Measurements from ENCODE around the gene KDM1A. TPM values are rescaled to one million over a fixed set of nuclear protein-coding genes. Genes with fewer than 3 reads are reported as not detected.
A peak's percentile ranks its signal among the peaks of the same experiment; 100 is the strongest.

KDM1A gene
- total RNA-seq, 1 experiment from 2014 or later: 204 TPM

DNA sequence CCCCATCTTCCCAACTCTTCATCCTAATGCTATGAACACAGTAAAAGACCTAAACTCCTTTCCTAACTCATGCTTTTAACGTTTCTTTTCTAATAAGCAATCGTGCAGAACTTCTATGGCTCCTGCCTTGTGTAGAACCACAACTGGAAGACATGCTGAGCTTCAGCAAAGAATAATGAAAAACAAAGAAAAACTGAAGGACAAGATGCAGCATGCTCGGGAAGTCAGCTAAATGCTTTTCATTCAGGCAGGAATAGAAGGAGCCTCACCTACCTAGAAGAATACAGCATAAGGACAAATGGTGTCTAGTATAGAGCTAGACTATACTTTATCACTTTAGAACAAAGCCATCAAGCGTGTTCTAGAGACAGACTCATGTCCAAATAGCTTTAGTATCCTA is 103.5 kb downstream of the KDM1A start:
- H3K9ac ChIP-seq (ENCODE audit: extremely low read depth, insufficient read length, low read length): no peak overlapping the region
- H2BK20ac ChIP-seq (ENCODE audit: low read depth, low read length, poor library complexity, severe bottlenecking): no peak overlapping the region
- DNase-seq: no peak
- no peak overlapping the region for H2AFZ ChIP-seq (ENCODE audit: low read length)
- H2BK15ac ChIP-seq (ENCODE audit: low read depth, low read length): no peak overlapping the region
- no peaks in the 10 kb centered on the region for H3K27me3 Mint-ChIP-seq (ENCODE audit: low read depth)
- H2BK5ac ChIP-seq (ENCODE audit: insufficient read length, low read length): no peak overlapping the region
- H2BK12ac ChIP-seq (ENCODE audit: insufficient read length, low read depth, low read length): no peak overlapping the region
- H3K4me2 ChIP-seq (ENCODE audit: insufficient read depth, insufficient read length, low read length): no peak overlapping the region
- H3K79me1 ChIP-seq (ENCODE audit: insufficient read depth, low read depth, low read length, poor library complexity, severe bottlenecking): peaks cover 6% of the 10 kb centered on the region
- no peak overlapping the region for H3K4ac ChIP-seq (ENCODE audit: low read depth, low read length)
- H3T11ph ChIP-seq (ENCODE audit: low read length): no peak overlapping the region
- H3K14ac ChIP-seq (ENCODE audit: insufficient read depth, low read length): no peak overlapping the region
- no peak overlapping the region for H4K91ac ChIP-seq (ENCODE audit: insufficient read length, low read depth, low read length)
- no peaks in the 10 kb centered on the region for H3K23me2 ChIP-seq (ENCODE audit: insufficient read length, low read depth, low read length, poor library complexity, severe bottlenecking)
- no peaks in the 10 kb centered on the region for H3K36me3 Mint-ChIP-seq (ENCODE audit: insufficient read depth in 1 of 3, low read depth in 3 of 3)
- no peaks in the 10 kb centered on the region for H3K27me3 ChIP-seq (ENCODE audit: insufficient read depth, low read length)
- H3K56ac ChIP-seq (ENCODE audit: insufficient read length, low read depth, low read length): no peak overlapping the region
- H2AK5ac ChIP-seq (ENCODE audit: insufficient read length, low read length): no peak overlapping the region
- H4K20me1 ChIP-seq (ENCODE audit: control insufficient read depth, insufficient read depth, insufficient read length): no peaks in the 10 kb centered on the region
- H3K9me3 Mint-ChIP-seq: no peaks in the 10 kb centered on the region
- no peak overlapping the region for H4K8ac ChIP-seq (replicated peaks; ENCODE audit: insufficient read length, low read depth, low read length)
- no peak overlapping the region for H3K27ac ChIP-seq (ENCODE audit: insufficient read length, low read depth, low read length)
- no peak overlapping the region for H3K4me3 Mint-ChIP-seq
- no peak overlapping the region for H3K18ac ChIP-seq (ENCODE audit: insufficient read length, low read depth, low read length)
- H3K9me3 ChIP-seq (ENCODE audit: control insufficient read depth, low read depth, low read length): no peaks in the 10 kb centered on the region
- no peak overlapping the region for H2BK120ac ChIP-seq (ENCODE audit: low read depth, low read length, poor library complexity, severe bottlenecking)
- peaks cover 15 to 16% of the 10 kb centered on the region in 2 experiments for H3K4me1 Mint-ChIP-seq
- H4K5ac ChIP-seq (ENCODE audit: insufficient read length, low read depth, low read length): no peak overlapping the region
- peak overlapping the region in 1 of 3 experiments; percentile 11; a peak in 1 of 7 replicates for H3K27ac Mint-ChIP-seq
- H3K79me2 ChIP-seq (ENCODE audit: insufficient read depth, low read length): peaks cover 24% of the 10 kb centered on the region
- H3K23ac ChIP-seq (ENCODE audit: insufficient read length, low read depth, low read length): no peak overlapping the region
- no peak for TF ChIP-seq CTCF (conservative IDR thresholded peaks at IDR 0.05)
- peaks cover 4% of the 10 kb centered on the region; the same call in 1 of the 2 replicates for H3K4me1 ChIP-seq (ENCODE audit: insufficient read depth, low read length)
- no CpG with 5 or more reads among the region's 4 CpGs for WGBS (ENCODE audit: extremely low coverage, insufficient read length, low lambda C conversion rate)

Data from H9 (cell line).